ENCODE measurements around the gene CLDN15. TPM values are rescaled to one million over a fixed set of nuclear protein-coding genes. Genes with fewer than 3 reads are reported as not detected.

The CLDN15 gene
- total RNA-seq, 2 experiments from 2014 or later: 14.2 to 15.8 TPM

DNA sequence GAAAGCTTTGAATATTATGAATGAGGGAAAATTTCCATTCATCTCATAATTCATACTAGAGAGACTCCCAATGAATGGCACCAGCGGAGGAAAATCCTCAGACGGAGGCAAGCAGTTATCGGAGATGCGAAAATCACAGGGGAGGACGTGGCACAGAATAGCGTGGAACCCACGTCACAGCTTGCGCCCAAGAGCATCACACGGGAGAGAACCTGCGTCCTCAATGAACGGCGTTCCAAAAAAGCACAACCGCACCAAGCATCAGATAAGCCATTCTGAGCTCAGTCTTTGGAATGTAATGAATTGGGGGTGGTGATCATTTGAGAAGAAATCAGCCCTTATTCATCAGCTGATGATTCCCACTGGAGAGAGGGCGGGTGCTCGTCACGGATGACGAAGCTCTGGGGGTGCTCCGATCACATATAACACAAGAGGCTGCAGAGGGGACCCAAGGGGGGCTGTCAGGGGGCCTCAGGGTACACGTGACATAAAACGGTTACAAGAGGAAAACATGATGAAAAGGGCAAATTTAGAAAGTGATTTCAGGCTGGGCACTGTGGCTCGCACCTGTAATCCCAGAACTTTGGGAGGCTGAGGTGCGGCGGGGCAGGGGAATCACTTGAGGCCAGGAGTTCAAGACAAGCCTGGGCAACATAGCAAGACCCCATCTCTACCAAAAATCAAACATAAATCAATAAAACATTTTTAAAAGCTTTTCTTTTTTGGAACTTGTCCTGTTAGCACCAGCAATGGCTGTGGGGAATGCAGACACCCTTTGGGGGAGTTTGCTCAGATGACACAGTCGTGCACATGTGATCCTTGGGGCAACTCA is 41.1 kb upstream of the CLDN15 start:
- no peaks in the 10 kb centered on the region for H3K36me3 Mint-ChIP-seq (ENCODE audit: low read depth)

DNA sequence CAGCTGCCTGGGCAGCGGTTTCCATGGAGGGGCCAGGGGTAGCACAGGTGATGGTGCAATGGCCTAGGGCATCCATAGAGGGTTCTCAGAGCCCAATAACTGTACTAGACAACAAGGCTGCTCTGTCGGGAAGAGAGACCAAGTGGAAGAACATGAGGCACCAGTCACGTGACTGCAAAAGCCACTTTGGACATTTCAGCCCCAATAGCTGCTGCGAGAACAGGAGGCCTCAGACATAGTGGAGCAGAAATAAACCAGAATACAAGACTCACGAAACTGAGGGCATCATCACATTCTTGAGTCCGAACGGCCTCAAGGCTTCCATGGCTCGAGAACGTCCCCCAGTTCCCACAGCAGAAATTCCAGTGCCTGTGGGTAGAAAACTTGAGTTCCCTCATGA is 39.6 kb upstream of the CLDN15 start:
- POLR2A ChIA-PET: interaction anchor here (0.9 kb wide), 1 partner anchor 37 kb away, joined by 4 read pairs; no protein-coding TSS in a partner anchor

More for the DNA sequence above, 41.1 kb upstream of the CLDN15 start:
- CTCF ChIA-PET: interaction anchor here (1.3 to 1.4 kb wide), 2 partner anchors 11 to 36 kb away, joined by 3 to 4 read pairs; no protein-coding TSS in a partner anchor
- ATAC-seq: no peak
- DNase-seq: no peak
- H3K27me3 Mint-ChIP-seq: peaks cover 4% of the 10 kb centered on the region
- TF ChIP-seq, protein P1, sequence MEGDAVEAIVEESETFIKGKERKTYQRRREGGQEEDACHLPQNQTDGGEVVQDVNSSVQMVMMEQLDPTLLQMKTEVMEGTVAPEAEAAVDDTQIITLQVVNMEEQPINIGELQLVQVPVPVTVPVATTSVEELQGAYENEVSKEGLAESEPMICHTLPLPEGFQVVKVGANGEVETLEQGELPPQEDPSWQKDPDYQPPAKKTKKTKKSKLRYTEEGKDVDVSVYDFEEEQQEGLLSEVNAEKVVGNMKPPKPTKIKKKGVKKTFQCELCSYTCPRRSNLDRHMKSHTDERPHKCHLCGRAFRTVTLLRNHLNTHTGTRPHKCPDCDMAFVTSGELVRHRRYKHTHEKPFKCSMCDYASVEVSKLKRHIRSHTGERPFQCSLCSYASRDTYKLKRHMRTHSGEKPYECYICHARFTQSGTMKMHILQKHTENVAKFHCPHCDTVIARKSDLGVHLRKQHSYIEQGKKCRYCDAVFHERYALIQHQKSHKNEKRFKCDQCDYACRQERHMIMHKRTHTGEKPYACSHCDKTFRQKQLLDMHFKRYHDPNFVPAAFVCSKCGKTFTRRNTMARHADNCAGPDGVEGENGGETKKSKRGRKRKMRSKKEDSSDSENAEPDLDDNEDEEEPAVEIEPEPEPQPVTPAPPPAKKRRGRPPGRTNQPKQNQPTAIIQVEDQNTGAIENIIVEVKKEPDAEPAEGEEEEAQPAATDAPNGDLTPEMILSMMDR (IDR thresholded peaks at IDR 0.05): no peak
- intact Hi-C loops (cut with micrococcal nuclease): no loop called here
- H3K9me3 Mint-ChIP-seq: no peaks in the 10 kb centered on the region
- H3K27ac Mint-ChIP-seq: no peak overlapping the region
- peaks cover 5% of the 10 kb centered on the region for H3K4me1 Mint-ChIP-seq (ENCODE audit: low read depth)
- H3K4me3 Mint-ChIP-seq: no peak overlapping the region
- POLR2A ChIA-PET: interaction anchor here (0.7 kb wide), 1 partner anchor 14 kb away, joined by 3 read pairs; no protein-coding TSS in a partner anchor

DNA sequence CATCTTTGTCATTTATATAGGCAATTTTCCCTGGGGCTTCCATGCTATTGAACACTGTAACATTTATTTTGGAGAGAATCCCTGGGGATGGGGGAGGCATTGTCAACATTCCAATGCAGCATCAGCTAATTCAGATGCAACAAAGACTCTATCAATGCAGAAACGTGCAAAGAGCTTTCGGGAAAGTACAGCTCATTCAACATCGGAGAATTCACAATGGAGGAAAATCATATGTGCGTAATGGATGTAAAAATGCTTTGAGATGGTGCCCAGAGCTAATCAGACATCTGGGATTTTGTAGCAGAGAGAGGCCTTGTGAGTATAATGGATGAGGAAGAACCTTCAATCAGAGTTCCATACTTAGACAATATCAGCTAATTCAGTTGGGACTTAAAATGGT is 35.6 kb upstream of the CLDN15 start:
- no peaks in the 10 kb centered on the region for H3K9me3 Mint-ChIP-seq
- intact Hi-C loops (cut with micrococcal nuclease): no loop called here

More for the DNA sequence above, 39.6 kb upstream of the CLDN15 start:
- peaks cover 11% of the 10 kb centered on the region for H3K27me3 Mint-ChIP-seq
- TF ChIP-seq, protein P1 (IDR thresholded peaks at IDR 0.05): no peak
- intact Hi-C loops (cut with micrococcal nuclease): no loop called here
- no peaks in the 10 kb centered on the region for H3K9me3 Mint-ChIP-seq
- no peaks in the 10 kb centered on the region for H3K36me3 Mint-ChIP-seq (ENCODE audit: low read depth)
- DNase-seq: no peak
- H3K4me1 Mint-ChIP-seq (ENCODE audit: low read depth): no peaks in the 10 kb centered on the region
- H3K27ac Mint-ChIP-seq: no peak overlapping the region
- H3K4me3 Mint-ChIP-seq: no peak overlapping the region
- no peak for ATAC-seq
- CTCF ChIA-PET: interaction anchor here (1.5 kb wide), 1 partner anchor 13 kb away, joined by 5 read pairs; no protein-coding TSS in a partner anchor

DNA sequence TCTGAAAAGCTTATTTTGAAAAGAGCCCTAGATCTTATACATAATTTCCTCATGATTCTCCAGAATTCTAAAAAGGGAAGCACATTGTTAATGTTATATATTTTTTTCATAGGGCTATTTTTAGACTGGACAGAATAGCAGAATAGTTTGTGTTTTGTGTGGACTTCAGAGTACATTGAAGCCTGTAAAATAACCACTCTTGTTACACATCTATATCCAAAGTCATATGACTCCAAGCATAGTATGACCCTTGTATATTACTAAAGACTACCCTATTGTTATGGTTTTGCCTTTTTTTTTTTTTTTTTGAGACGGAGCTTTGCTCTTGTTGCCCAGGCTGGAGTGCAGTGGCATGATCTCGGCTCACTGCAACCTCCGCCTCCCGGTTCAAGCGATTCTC is 33.4 kb upstream of the CLDN15 start:
- DNase-seq (no peak), ATAC-seq (no peak)
- H3K4me3 Mint-ChIP-seq: no peak overlapping the region
- H3K36me3 Mint-ChIP-seq (ENCODE audit: low read depth): no peaks in the 10 kb centered on the region
- ChIA-PET CTCF (no interaction called here), POLR2A (no interaction called here)
- no peak overlapping the region for H3K27ac Mint-ChIP-seq
- intact Hi-C loops (cut with micrococcal nuclease): no loop called here
- no peaks in the 10 kb centered on the region for H3K4me1 Mint-ChIP-seq (ENCODE audit: low read depth)
- TF ChIP-seq, protein P1 (IDR thresholded peaks at IDR 0.05): no peak
- no peaks in the 10 kb centered on the region for H3K9me3 Mint-ChIP-seq
- peaks cover 10% of the 10 kb centered on the region for H3K27me3 Mint-ChIP-seq

More for the DNA sequence above, 35.6 kb upstream of the CLDN15 start:
- ChIA-PET POLR2A (no interaction called here), CTCF (interaction anchor here (1.0 to 1.2 kb wide), 3 partner anchors 10 to 42 kb away, joined by 3 to 4 read pairs (median 3); no protein-coding TSS in a partner anchor)
- Mint-ChIP-seq H3K4me1 (ENCODE audit: low read depth) (no peaks in the 10 kb centered on the region), H3K36me3 (ENCODE audit: low read depth) (no peaks in the 10 kb centered on the region), H3K27ac (no peak overlapping the region), H3K27me3 (peaks cover 8% of the 10 kb centered on the region), H3K4me3 (no peak overlapping the region)
- no peak for DNase-seq
- TF ChIP-seq, protein P1 (IDR thresholded peaks at IDR 0.05): no peak
- no peak for ATAC-seq

DNA sequence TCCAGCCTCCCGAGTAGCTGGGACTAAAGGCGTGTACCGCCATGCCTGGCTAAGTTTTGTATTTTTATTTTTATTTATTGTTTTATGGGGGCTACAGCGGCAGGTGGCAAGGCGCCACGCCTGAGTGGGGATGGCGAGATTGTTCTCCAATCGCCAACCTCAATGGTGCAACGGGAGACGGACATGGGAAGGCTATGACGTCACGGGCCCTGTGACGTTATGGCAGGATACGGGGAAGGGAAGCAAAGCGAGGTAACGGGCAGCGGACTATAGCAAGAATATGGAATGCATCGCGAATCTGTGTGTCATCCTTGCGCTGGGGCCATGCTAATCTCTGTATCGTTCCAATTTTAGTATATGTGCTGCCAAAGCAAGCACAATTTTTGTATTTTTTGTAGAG is 32.1 kb upstream of the CLDN15 start:
- ChIA-PET POLR2A (no interaction called here), CTCF (no interaction called here)
- Mint-ChIP-seq H3K4me1 (ENCODE audit: low read depth) (no peaks in the 10 kb centered on the region), H3K27me3 (peaks cover 10% of the 10 kb centered on the region), H3K27ac (no peak overlapping the region), H3K9me3 (no peaks in the 10 kb centered on the region), H3K36me3 (ENCODE audit: low read depth) (no peaks in the 10 kb centered on the region), H3K4me3 (no peak overlapping the region)
- DNase-seq (no peak), ATAC-seq (no peak)
- intact Hi-C loops (cut with micrococcal nuclease): no loop called here
- TF ChIP-seq, protein P1 (IDR thresholded peaks at IDR 0.05): no peak
